Uterus (tissue), 2 donors: Measurements from ENCODE around the gene RHCG.

Experiments used
- POLR2A ChIP-seq, 2 donors: fragments of 450-650 bp; IDR thresholded peaks; one replicate each; pipeline ENCODE4 v1.6.1; 2016; ENCODE audit warnings: antibody characterized with exemption in 2 of 2, mild to moderate bottlenecking in 1 of 2, moderate library complexity in 1 of 2
- TF ChIP-seq, protein P1 (sequence below), 4 experiments: fragments of 200-600 bp in 2 of 4; fragments of 450-650 bp in 2 of 4; sonication (generic) in 2 of 4; IDR thresholded peaks; one replicate each; pipeline ENCODE4 v1.5.1; 2016 to 2019; ENCODE audit warnings: antibody characterized with exemption in 4 of 4, mild to moderate bottlenecking in 2 of 4, moderate library complexity in 1 of 4

GRCh38 chr15:89452330-89452836 is 44.0 kb downstream of the RHCG start:
- TF ChIP-seq, protein P1, sequence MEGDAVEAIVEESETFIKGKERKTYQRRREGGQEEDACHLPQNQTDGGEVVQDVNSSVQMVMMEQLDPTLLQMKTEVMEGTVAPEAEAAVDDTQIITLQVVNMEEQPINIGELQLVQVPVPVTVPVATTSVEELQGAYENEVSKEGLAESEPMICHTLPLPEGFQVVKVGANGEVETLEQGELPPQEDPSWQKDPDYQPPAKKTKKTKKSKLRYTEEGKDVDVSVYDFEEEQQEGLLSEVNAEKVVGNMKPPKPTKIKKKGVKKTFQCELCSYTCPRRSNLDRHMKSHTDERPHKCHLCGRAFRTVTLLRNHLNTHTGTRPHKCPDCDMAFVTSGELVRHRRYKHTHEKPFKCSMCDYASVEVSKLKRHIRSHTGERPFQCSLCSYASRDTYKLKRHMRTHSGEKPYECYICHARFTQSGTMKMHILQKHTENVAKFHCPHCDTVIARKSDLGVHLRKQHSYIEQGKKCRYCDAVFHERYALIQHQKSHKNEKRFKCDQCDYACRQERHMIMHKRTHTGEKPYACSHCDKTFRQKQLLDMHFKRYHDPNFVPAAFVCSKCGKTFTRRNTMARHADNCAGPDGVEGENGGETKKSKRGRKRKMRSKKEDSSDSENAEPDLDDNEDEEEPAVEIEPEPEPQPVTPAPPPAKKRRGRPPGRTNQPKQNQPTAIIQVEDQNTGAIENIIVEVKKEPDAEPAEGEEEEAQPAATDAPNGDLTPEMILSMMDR (IDR thresholded peaks at IDR 0.05): no peak
- no peak for TF ChIP-seq POLR2A (IDR thresholded peaks at IDR 0.05)
